GM19372 (cell line): Measurements from ENCODE around the gene RHBDL1.

Experiments
- ATAC-seq: cut with Tn5 transposase; IDR thresholded peaks from one replicate; pipeline ENCODE4 v1.9.1; 2021; ENCODE audit warnings: mild to moderate bottlenecking, low read depth, moderate library complexity; ENCODE audit not compliant: unreplicated experiment

Gene RHBDL1

DNA sequence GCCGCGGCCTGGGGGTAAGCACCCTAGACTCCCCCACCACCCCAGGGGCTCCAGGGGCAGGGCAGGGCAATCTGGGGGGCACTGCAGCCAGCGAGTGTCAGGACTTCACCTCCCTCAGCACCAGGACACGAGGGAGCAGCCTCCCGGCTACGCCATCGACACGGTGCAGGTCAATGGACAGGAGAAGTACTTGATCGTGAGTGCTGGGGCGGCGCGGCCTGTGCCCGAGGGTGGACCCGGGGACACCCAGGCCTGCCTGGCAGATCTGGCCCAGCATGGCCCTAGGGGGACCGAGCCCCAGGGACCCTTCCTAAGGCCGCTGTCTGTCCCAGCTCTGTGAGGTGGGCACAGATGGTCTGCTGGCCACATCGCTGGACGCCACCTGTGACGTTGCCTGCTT lies 3.1 kb upstream of the RHBDL1 start:
- no peak for ATAC-seq

DNA sequence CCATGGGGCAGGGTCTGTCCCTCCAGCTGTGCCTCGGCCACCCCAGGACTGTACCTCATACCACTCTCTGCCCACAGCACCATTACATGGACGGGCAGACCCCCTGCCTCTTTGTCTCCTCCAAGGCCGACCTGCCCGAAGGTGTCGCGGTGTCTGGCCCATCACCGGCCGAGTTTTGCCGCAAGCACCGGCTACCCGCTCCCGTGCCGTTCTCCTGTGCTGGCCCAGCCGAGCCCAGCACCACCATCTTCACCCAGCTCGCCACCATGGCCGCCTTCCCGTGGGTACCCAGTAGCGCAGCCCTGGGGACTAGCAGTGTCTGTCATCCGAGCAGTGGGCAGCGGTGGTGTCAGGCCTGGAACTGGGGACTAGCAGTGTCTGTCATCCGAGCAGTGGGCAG lies 2.6 kb upstream of the RHBDL1 start:
- ATAC-seq, result no peak

DNA sequence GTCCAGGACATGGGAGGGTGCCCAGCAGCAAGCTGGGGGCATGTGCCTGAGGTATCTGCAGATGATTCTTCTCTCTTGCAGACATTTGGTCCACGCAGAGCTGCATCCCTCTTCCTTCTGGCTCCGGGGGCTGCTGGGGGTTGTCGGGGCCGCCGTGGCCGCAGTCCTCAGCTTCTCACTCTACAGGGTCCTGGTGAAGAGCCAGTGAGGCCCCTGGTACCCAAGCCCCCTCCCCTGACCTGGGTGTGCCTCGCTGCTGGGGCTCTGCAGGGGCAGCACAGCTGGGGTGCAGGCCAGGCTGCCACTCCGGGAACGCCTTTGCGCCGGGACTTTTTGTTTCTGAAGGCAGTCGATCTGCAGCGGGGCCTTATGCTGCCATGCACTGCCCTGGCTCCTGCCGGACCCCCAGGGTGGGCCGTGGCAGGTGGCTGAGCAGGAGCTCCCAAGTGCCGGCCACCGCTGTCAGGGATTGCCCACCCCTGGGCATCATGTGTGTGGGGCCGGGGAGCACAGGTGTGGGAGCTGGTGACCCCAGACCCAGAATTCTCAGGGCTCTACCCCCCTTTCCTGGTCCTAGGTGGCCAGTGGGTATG lies 2.0 kb upstream of the RHBDL1 start:
- ATAC-seq, result no peak

DNA sequence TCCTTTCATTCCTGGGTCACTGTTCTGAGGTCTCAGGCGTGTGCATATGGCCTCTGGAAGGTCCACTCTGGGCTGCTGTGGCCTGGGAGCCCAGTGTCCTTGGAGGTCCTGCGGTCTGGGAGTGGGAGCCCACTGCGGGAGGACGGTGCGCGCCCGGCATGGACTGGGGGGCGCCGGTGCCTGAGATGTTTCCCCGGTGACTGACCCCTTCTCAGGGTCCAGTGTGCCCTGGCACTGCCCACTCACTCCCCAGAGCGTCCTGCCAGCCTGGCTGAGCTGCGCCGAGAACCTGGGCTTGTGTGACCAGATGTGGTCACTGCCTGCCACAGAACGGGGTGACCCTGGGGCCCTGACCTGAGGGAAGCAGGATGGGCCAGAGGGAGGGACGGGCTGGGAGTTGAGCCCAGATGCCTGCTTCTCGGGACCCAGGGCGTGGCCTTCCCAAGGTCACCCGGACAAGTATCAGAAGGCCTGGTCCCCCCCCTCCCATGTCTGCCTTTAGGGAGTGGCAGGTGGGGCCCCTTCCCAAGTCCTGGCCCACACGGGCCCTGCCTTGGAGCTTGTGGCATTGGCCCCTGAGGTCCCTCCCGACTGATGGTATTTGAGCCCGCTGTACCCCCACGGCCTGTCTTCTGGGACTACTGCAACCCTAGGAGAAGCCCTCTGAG lies 1.1 kb upstream of the RHBDL1 start:
- ATAC-seq, result no peak

DNA sequence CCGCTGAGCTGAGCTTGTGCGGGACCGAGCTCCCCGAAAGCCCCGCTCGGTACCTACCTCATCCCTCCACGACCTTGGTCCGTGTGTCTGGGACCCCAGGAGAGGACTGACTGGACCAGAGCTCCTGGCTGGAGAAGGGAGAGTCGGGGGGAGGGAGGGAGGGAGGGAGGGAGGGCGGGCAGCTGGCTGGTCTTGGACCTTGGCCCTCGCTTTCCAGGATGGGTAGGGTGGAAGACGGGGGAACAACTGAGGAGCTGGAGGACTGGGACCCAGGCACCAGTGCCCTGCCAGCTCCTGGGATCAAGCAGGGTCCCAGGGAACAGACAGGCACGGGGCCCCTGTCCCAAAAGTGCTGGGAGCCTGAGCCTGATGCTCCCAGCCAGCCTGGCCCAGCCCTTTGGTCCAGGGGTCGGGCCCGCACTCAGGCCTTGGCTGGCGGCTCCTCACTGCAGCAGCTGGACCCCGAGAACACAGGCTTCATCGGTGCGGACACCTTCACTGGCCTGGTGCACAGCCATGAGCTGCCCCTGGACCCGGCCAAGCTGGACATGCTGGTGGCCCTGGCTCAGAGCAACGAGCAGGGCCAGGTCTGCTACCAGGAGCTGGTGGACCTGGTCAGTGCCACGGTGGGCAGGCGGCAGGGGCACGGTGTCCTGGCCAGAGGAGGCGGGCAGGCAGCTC lies 553 bp downstream of the RHBDL1 start:
- ATAC-seq, result no peak

DNA sequence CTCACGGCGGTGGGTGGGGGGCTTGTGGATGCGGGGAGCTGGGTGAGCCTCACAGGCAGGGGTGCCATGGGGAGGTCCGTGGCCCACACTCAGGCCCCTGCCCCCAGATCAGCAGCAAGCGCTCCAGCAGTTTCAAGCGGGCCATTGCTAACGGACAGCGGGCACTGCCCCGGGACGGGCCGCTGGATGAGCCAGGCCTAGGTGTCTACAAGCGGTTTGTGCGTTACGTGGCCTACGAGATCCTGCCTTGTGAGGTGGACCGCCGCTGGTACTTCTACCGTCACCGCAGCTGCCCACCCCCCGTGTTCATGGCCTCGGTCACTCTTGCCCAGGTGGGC lies 1.1 kb downstream of the RHBDL1 start:
- ATAC-seq, result no peak

DNA sequence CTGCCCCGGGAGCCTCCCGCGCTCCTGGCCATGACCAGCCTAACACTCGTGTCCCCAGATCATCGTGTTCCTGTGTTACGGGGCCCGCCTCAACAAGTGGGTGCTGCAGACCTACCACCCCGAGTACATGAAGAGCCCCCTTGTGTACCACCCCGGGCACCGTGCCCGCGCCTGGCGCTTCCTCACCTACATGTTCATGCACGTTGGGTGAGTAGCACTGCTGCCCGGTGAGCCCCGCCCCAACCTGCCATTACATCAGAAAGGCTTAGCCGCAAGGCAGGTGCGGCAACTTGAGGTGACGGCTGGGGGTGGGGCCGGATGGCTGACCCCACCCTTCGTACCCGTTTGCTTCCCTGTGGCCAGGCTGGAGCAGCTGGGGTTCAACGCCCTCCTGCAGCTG lies 1.4 kb downstream of the RHBDL1 start:
- ATAC-seq, result no peak

DNA sequence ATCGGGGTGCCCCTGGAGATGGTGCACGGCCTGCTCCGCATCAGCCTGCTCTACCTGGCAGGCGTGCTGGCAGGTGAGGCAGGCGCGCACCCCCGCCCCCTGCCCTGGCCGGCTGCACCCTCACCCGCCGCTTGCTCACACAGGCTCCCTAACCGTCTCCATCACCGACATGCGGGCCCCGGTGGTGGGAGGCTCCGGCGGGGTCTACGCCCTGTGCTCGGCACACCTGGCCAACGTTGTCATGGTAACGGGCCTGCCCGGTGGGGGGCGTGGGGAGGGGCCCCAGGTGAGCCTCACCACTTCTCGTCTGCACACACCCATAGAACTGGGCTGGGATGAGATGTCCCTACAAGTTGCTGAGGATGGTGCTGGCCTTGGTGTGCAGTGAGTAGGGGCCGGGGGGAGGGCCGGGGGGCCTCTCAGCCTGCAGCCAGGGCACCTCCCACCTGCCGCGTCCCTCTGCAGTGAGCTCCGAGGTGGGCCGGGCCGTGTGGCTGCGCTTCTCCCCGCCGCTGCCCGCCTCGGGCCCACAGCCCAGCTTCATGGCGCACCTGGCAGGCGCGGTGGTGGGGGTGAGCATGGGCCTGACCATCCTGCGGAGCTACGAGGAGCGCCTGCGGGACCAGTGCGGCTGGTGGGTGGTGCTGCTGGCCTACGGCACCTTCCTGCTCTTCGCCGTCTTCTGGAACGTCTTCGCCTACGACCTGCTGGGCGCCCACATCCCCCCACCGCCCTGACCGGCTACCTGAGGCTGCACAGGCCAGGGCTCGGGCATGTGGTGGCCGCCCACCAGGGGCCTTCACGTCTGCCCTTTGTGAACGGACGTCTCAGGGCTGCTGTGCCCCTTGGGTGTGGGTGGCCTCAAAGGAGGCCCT lies 2.1 kb downstream of the RHBDL1 start:
- no peak for ATAC-seq

DNA sequence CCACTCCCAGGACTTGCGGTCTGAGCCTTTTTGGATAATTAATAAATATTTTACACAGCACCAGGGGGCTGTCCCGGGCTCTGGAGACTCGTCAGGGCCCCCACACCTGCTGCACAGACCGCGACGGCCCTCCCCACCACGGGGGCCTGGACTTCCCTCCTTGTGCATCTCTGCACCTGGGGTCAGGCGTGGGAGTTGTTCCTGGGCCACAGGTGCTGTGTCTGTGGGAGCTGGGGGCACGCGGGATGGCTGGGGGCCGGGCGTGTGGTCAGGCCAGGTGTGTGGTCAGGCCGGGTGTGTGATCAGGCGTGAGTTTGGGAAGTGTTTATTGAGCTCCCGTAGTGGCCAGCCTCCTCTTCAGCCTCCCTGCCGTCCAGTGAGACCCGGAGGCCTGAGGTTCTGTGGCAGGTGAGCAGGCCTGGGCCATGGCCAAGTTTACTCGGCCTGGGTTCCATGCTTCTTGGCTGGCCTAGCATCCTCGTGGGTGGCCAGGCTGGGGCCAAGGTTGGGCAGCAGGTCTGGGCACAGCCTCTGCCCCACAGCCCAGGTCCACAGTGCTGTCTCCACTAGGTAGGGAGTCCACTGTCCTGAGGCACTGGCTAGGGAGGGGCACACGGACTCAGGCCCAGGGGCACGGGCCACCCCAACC lies 2.9 kb downstream of the RHBDL1 start:
- ATAC-seq, result no peak

DNA sequence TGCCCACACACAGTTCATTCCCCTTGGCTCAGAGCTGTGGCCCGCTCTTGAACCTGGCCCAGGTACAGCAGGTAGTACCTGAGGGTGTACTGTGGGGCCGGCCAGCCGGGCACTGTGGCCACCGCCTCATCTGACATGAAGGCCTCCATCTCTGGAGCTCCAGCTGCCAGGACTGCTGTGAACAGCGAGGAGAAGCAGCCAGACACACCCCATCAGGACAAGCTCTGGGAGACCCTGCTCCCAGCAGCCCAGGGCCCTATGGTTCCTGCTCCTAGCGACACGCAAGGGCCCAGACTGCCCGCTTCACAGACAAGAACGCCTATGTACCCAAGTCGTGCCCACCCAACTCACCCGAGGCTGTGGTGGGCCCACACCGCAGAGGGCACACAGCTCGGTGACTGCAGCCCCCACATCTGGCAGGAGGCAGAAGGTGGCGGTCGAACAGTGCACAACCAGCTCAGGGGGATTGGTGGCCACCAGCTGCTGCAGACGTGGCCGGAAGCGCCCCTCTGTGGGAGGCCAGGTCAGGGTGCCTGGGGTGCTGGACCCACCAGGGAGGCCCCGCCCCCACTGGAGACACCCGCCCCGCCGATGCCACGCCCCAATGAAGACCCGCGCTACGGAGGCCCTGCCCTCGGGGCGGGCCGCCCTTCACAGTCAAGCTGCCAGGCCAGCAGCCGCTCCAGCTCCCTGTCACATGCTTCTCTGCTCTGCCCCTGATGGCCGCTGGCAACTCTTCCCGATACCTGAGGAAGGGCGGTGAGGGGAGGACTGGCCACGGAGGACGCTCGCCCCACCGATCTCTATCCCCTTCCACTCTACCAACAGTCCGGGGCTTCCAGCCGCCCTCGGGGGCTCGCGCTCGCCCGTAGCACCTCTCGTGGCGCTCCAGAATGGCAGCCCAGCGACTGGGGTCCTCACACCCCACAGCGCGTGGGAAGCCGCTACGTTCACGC lies 3.7 kb downstream of the RHBDL1 start:
- no peak for ATAC-seq

DNA sequence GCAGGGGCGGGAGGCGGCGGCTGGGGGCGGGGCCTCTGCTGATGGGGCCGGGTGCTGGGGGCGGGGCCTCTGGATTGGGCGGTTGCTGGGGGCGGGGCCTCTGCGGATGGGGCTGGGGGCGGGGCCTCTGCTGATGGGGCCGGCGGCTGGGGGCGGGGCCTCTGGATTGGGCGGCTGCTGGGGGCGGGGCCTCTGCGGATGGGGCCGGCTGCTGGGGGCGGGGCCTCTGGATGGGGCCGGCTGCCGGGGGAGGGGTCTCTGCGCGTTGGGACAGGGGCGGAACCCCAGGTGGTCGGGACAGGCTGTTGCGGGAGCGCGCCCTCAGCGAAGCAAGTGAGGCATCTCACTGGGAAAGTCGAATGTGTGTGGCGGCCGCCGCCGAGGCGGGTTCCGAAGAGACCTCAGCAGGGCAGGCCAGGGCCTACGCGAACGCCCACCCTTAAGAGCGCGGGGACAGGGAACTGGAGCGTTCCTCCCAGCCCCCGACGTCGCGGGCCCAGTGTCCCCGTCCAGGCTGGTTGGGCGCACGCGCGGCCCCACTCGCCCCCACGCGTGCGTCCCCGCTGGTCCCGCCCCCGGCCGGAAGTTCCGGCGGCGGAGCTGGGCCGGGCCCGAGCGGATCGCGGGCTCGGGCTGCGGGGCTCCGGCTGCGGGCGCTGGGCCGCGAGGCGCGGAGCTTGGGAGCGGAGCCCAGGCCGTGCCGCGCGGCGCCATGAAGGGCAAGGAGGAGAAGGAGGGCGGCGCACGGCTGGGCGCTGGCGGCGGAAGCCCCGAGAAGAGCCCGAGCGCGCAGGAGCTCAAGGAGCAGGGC lies 4.5 kb downstream of the RHBDL1 start, which contains the start of gene STUB1:
STUB1 (plus strand) TSS at position 597 of the 811 bp plus-strand sequence; CDS start at position 713, 116 bp downstream.
- ATAC-seq, result peak; percentile 39

DNA sequence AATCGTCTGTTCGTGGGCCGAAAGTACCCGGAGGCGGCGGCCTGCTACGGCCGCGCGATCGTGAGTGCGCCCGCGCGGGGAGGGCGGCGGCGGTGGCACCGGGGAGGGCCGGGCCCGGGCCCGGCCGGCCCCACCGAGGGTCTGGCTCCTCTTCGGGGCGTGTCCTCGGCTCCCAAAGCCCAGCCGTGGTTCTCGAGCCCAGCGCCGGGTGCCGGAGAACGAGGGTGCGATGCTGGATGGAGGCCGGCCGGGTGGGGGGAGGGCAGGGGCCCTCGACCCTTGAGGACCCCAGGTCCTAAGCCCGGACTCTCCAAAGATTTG lies 5.1 kb downstream of the RHBDL1 start:
- no peak for ATAC-seq

DNA sequence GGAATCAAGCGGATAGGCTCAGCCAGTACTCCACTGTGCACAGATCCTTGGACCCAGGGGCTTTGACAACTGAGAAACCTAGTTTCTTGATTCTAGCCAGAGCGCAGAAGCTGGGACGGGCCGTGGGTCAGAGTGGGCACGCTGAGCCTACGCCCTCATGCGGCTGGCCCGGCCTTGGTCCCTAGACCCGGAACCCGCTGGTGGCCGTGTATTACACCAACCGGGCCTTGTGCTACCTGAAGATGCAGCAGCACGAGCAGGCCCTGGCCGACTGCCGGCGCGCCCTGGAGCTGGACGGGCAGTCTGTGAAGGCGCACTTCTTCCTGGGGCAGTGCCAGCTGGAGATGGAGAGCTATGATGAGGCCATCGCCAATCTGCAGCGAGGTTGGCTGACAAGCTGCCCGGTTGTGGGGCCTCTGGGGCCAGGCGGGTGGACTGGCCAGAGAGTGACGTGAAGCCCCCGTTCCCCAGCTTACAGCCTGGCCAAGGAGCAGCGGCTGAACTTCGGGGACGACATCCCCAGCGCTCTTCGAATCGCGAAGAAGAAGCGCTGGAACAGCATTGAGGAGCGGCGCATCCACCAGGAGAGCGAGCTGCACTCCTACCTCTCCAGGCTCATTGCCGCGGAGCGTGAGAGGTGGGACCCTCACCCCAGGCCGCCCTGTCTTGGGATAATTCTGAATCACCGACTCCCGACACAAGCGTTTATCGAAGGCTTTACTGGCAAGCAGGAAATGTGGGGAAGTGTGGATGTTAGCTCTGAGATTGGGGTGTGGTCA lies 5.7 kb downstream of the RHBDL1 start:
- ATAC-seq, result no peak

DNA sequence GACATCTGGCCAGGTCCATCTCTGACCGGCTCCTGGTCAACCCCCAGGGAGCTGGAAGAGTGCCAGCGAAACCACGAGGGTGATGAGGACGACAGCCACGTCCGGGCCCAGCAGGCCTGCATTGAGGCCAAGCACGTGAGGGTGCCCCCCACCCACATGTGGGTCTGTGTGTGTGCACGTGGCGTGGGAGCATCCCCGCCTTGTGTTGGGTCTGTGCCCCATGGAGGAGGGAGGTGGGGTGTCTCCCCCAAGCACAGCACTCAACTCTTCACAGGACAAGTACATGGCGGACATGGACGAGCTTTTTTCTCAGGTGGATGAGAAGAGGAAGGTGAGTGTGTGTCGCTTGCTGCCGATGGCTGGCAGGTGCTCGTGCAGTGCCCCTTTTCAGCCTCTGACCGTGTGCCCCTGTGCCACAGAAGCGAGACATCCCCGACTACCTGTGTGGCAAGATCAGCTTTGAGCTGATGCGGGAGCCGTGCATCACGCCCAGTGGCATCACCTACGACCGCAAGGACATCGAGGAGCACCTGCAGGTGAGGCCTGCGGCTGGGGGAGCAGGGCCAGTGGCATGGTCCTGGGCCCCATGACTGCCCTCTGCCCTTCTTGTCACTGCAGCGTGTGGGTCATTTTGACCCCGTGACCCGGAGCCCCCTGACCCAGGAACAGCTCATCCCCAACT lies 6.4 kb downstream of the RHBDL1 start:
- no peak for ATAC-seq

DNA sequence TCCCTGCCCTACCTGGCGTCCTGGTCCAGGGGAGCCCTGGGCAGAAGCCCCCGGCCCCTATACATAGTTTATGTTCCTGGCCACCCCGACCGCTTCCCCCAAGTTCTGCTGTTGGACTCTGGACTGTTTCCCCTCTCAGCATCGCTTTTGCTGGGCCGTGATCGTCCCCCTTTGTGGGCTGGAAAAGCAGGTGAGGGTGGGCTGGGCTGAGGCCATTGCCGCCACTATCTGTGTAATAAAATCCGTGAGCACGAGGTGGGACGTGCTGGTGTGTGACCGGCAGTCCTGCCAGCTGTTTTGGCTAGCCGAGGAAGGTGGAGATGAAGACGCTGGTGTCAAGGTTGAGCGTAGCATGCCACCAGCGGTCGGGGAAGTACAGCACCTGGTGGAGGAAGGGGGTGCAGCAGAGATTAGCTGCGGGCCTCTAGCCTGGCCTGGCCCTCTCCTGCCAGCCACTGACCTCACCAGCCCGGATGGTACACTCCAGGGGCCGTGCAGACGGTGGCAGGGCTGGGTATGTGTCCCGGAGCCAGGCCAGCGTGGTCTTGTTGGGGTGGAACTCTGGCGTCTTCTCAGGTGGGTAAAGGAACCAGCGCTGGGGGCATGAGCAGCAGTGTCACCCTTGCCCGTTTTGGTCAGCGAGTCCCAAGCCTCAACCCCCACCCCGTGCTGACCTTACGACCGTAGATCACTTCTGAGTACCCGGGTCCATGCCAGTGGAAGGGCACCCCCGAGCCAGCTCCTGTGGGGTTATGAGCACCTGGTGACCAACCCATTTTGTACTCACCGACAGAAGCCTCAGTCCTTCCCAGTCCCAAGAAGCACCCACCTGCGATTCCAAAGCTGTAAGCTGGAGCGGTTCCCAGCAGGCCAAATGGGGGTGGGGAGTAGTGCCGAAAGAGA lies 7.3 kb downstream of the RHBDL1 start:
- ATAC-seq, result no peak

DNA sequence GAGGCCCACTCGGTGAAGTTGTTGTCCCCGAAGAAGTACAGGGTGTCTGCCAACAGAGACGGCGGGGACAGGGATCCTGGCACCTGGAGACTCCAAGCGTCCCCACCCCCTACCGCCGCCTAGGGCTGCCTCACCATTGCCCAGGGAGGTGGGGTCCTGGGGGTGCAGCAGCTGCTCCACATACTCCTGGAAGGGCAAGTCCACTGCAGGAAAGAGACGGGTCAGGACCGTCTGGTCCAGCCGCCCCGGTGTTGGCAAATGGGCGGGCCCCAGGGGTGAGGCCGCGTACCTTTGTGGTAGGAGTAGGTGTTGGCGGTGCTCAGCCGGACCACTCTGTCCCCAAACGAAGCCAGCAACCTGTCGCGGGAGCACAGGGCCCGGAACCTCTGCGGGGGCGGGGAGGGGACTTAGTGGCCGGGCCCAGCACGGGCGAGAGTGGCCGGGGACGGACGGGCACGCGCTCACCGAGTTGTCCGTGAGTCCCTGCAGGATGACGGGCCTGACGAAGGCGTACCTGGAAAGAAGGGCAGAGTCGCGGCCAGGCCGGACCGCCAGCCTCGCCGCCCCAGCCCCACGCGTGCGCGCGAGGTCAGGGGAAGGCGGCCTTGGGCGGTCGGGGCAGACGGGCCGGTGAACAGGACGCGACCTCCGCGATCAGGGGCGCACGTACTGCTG lies 8.1 kb downstream of the RHBDL1 start:
- no peak for ATAC-seq
